Pulmonary artery endothelial cell (primary cell): ENCODE data around the gene SNRNP25. TPM values are rescaled to one million over a fixed set of nuclear protein-coding genes. Genes with fewer than 3 reads are reported as not detected.
"Not testable (repeated sequence)": the region's sequence is repeated elsewhere in the genome, so short reads cannot be mapped to it uniquely, and the experiment has no call there.

Experiments
- DNase-seq: peaks from one replicate; pipeline ENCODE4 v3.0.0-alpha.2; 2011; ENCODE audit warnings: low read depth, low spot score
- total RNA-seq: library from RNA; depleted of rRNA; stranded (reverse); fragments of >200 nt; gene quantifications from 2 replicates; pipeline ENCODE4 v1.2.3, GENCODE V29; 2014

SNRNP25 gene
- total RNA-seq, 1 donor from 2014 or later: 29.2 TPM

GRCh38 chr16:41439-42068, 12.1 kb upstream of the SNRNP25 start:
- DNase-seq: no peak

- no peak for DNase-seq
These were observed 11.6 kb upstream of the SNRNP25 start for GRCh38 chr16:42069-42457.

GRCh38 chr16:42691-43090, 10.9 kb upstream of the SNRNP25 start:
- no peak for DNase-seq

GRCh38 chr16:43294-43693, 10.3 kb upstream of the SNRNP25 start:
- DNase-seq: no peak

- no peak for DNase-seq
These were observed 9.0 kb upstream of the SNRNP25 start for GRCh38 chr16:44655-45054.

GRCh38 chr16:45454-45853, 8.2 kb upstream of the SNRNP25 start:
- DNase-seq: no peak

GRCh38 chr16:46510-46909, 7.1 kb upstream of the SNRNP25 start:
- not testable (repeated sequence) for DNase-seq

GRCh38 chr16:47234-47633, 6.4 kb upstream of the SNRNP25 start:
- no peak for DNase-seq

- DNase-seq: no peak
These were observed 2.6 kb upstream of the SNRNP25 start for GRCh38 chr16:50769-51591.

- DNase-seq: no peak
These were observed 581 bp downstream of the SNRNP25 start for GRCh38 chr16:54237-54581.

- no peak for DNase-seq
These were observed 2.0 kb downstream of the SNRNP25 start for GRCh38 chr16:55571-56136.

GRCh38 chr16:56231-56927, 2.8 kb downstream of the SNRNP25 start:
- no peak for DNase-seq

- DNase-seq: no peak
These were observed 4.1 kb downstream of the SNRNP25 start for GRCh38 chr16:57711-58110.

GRCh38 chr16:58491-59439, 5.1 kb downstream of the SNRNP25 start:
- no peak for DNase-seq

- no peak for DNase-seq
These were observed 5.9 kb downstream of the SNRNP25 start for GRCh38 chr16:59440-60059.

GRCh38 chr16:60166-60565, 6.5 kb downstream of the SNRNP25 start:
- no peak for DNase-seq

- DNase-seq: no peak
These were observed 7.6 kb downstream of the SNRNP25 start for GRCh38 chr16:60929-61878.

- no peak for DNase-seq
These were observed 8.3 kb downstream of the SNRNP25 start for GRCh38 chr16:61879-62281.

- no peak for DNase-seq
These were observed 8.8 kb downstream of the SNRNP25 start for GRCh38 chr16:62283-62967.
